ENCODE data around the gene OLIG1.

The OLIG1 gene

DNA sequence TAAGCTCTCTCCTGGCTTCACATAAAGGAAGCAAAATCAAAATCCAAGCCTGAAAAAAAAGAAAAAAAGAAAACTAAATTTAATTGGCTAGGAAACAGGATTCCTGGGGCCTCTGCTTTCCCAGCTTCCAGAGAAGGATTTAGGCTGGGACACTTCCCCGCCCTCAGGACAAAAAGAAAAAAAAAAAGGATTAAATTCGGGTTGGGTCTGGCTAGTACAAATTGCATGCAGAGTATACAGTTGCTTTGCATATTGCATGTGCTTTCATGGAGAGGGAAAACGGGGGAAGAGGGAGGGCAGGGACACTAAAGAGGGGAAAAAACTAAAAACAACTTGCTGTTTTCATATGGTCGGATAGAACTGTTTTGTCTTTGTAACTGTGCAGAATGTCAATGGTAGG, 42.7 kb downstream of the OLIG1 start:
- no peaks in the 10 kb centered on the region for H3K36me3 ChIP-seq
- H3K27me3 ChIP-seq, result peaks cover 76% of the 10 kb centered on the region
- H3K4me1 ChIP-seq, result no peaks in the 10 kb centered on the region
- TF ChIP-seq, protein P1, sequence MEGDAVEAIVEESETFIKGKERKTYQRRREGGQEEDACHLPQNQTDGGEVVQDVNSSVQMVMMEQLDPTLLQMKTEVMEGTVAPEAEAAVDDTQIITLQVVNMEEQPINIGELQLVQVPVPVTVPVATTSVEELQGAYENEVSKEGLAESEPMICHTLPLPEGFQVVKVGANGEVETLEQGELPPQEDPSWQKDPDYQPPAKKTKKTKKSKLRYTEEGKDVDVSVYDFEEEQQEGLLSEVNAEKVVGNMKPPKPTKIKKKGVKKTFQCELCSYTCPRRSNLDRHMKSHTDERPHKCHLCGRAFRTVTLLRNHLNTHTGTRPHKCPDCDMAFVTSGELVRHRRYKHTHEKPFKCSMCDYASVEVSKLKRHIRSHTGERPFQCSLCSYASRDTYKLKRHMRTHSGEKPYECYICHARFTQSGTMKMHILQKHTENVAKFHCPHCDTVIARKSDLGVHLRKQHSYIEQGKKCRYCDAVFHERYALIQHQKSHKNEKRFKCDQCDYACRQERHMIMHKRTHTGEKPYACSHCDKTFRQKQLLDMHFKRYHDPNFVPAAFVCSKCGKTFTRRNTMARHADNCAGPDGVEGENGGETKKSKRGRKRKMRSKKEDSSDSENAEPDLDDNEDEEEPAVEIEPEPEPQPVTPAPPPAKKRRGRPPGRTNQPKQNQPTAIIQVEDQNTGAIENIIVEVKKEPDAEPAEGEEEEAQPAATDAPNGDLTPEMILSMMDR (IDR thresholded peaks at IDR 0.05; ENCODE audit: low read depth, low read length), result no peak
- DNase-seq, result no peak
- H3K9me3 ChIP-seq, result no peaks in the 10 kb centered on the region
- no peak overlapping the region for H3K4me3 ChIP-seq (ENCODE audit: low read depth, low read length)

DNA sequence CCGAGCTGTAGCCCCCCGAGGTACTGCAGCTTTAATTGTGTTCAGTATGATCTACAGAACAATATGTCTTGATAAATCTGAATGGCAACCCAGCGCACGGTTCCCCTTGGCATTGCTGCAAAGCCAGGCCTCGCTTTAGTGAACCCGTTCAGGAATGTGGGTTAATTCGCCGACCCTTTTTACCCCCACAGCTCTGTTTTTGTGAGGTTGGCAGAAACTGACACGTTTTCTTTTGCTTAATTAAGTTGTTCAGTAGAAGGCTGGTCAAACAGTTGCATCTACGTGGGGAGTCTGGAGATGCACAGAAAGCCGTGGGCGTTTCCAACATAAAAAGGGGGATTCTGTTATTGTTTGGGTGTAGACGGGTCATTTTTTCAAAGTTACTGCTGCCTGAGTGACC, 43.2 kb downstream of the OLIG1 start:
- Histone ChIP-seq H3K4me3 (ENCODE audit: low read depth, low read length) (no peak overlapping the region), H3K36me3 (no peaks in the 10 kb centered on the region), H3K27me3 (peaks cover 77% of the 10 kb centered on the region), H3K4me1 (no peaks in the 10 kb centered on the region), H3K9me3 (no peaks in the 10 kb centered on the region)
- DNase-seq, result no peak
- TF ChIP-seq, protein P1 (IDR thresholded peaks at IDR 0.05; ENCODE audit: low read depth, low read length), result no peak

DNA sequence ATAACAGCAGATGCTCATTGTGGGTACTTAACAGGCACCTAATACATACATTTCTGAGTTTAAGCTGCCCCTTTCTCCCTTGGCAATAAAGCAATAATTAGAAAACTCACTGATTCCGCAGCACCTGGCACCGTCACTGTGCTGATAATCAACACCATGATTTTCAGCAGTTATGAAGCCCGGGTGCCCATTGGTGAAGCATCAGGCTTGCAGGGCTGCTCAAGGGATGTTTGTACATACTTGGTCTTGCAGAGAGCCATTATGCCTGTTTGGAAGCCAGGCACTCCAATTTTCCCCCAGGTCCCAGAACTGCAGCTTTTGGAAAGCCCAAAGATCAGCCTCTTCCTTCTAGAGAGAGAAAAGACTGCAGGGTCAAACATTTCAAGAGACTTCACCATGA, 44.3 kb downstream of the OLIG1 start:
- Histone ChIP-seq H3K9me3 (no peaks in the 10 kb centered on the region), H3K4me3 (ENCODE audit: low read depth, low read length) (no peak overlapping the region), H3K36me3 (no peaks in the 10 kb centered on the region), H3K27me3 (peaks cover 81% of the 10 kb centered on the region), H3K4me1 (no peaks in the 10 kb centered on the region)
- TF ChIP-seq, protein P1 (IDR thresholded peaks at IDR 0.05; ENCODE audit: low read depth, low read length), result no peak
- DNase-seq, result no peak

DNA sequence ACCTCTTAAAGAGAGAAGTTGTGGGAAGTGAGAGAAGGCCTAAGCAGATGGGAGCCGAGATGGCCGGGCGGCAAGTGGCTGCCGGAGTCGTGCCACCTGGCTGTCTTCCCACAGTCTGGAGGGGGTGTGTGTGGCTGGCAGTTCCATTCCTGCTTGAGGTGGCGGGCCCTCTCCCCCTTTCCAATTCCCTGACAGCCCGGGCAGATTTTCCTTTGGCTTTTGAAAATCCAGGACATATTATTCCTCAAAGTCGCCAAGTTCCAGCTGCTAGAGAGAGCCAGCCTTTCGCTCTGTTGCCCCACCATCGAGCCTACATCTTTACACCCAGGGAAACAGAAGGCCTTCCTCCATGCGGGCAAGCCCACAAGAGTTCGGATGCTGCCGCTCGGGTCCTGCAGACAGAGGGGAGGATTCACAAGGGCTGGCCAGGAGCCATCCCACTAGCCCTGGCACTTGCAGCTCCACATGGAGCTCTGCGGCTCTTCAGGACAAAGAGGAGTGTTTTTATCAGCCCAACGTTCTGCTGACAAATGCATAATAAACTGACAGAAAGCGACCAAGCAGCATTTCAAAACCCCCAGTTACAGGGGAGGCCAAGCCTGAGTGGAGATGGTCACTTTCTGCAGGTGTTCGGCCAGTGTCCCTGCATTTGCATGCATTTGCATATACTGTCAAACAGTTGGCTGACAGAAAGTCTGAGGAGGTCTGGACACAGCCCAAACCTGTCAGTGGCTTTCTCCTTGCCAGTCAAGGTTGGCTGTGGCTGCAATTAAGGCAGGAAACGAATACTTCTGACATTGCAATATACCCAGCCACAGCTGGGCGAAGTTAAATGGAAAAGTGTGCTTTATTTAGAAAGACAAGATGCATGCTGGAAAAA, 45.9 kb downstream of the OLIG1 start:
- Histone ChIP-seq H3K36me3 (no peaks in the 10 kb centered on the region), H3K4me3 (ENCODE audit: low read depth, low read length) (no peak overlapping the region), H3K9me3 (no peaks in the 10 kb centered on the region), H3K4me1 (no peaks in the 10 kb centered on the region), H3K27me3 (peaks cover 79% of the 10 kb centered on the region)
- no peak for DNase-seq
- TF ChIP-seq, protein P1 (IDR thresholded peaks at IDR 0.05; ENCODE audit: low read depth, low read length), result no peak

DNA sequence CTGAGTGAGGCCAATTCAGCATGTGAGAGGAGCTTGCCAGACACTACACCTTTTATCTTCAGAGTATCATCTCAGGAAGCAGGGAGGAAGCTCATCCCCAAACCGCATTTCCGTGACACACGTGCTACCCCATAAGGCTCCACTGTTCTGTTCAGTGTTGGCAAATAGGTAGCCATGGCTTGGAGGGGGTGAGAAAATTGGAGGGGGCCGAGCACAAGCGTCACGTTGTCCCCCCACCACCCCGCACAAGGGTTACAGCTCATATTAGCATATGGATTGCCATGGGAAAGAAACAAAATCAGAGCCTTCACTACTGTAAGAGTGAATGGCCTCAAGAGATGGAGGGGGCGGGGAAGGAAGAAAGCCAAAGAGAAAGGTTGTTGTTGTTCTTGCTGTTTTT, 46.7 kb downstream of the OLIG1 start:
- peaks cover 75% of the 10 kb centered on the region for H3K27me3 ChIP-seq
- no peaks in the 10 kb centered on the region for H3K36me3 ChIP-seq
- no peak overlapping the region for H3K4me3 ChIP-seq (ENCODE audit: low read depth, low read length)
- TF ChIP-seq, protein P1 (IDR thresholded peaks at IDR 0.05; ENCODE audit: low read depth, low read length), result no peak
- no peak for DNase-seq
- no peaks in the 10 kb centered on the region for H3K4me1 ChIP-seq
- no peaks in the 10 kb centered on the region for H3K9me3 ChIP-seq
